NB4 (cell line): ENCODE measurements around the gene GLDN.

ENCODE experiments used
- POLR2A ChIP-seq: IDR thresholded peaks from 2 replicates; pipeline ENCODE4 v1.6.1; 2011; ENCODE audit warnings: mild to moderate bottlenecking; ENCODE audit not compliant: insufficient read length; ENCODE audit errors: extremely low read depth
- TF ChIP-seq, protein P1 (sequence below): IDR thresholded peaks from one replicate; pipeline ENCODE4 v1.5.1; 2012; ENCODE audit warnings: low read depth, low read length

DNA sequence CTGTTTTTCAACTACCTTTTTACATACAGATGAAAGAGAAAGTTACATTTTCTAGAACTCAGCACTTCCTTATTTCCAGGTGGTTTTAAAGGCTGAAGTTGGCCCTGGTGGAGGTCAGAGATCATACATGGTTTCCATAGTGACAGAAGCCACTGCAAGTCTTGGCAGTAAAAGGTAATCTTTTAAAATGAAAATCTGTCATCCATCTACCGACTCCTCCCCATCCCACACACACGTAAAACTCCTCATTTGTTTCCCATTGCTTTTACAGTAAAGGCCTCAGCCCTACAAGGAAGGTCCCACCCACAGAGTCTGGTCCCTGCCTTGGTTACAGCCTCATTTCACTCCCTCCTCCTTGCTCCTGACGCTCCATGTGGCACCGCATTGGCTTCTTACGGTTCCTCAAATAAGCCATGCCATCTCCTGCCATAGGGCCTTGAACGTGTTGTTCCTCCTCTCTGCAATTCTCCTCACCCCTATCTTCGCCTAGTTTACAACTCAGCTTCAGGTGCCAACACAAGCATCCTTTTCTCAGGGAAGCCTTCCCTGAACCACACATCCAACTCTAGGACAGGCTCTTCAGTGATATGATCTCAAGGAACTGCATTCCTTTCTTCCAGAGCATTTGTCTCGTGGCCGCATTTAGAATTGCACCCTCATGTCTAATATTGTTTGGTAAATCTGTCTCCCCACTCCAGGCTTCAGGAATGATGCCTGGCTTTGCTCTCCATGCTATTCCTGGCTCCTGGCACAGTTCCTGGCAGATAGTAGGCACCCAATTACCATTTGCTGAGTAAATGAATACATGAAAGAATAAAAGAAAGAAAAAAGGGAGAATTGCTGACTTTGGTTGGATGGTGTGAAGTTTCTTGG lies 5.7 kb upstream of the GLDN start:
- TF ChIP-seq, protein P1, sequence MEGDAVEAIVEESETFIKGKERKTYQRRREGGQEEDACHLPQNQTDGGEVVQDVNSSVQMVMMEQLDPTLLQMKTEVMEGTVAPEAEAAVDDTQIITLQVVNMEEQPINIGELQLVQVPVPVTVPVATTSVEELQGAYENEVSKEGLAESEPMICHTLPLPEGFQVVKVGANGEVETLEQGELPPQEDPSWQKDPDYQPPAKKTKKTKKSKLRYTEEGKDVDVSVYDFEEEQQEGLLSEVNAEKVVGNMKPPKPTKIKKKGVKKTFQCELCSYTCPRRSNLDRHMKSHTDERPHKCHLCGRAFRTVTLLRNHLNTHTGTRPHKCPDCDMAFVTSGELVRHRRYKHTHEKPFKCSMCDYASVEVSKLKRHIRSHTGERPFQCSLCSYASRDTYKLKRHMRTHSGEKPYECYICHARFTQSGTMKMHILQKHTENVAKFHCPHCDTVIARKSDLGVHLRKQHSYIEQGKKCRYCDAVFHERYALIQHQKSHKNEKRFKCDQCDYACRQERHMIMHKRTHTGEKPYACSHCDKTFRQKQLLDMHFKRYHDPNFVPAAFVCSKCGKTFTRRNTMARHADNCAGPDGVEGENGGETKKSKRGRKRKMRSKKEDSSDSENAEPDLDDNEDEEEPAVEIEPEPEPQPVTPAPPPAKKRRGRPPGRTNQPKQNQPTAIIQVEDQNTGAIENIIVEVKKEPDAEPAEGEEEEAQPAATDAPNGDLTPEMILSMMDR: no peak
- TF ChIP-seq POLR2A: no peak
